Endothelial cell (in vitro differentiated cells): Measurements from ENCODE around the gene FGF14. TPM values are rescaled to one million over a fixed set of nuclear protein-coding genes. Genes with fewer than 3 reads are reported as not detected.

Source experiments
- DNase-seq: peaks from one replicate; pipeline ENCODE4 v3.0.0; 2021; ENCODE audit warnings: low spot score
- H3K27ac Mint-ChIP-seq: one replicate; pipeline ENCODE4 v1.8.0; 2021; ENCODE audit warnings: mixed read lengths, inconsistent platforms; ENCODE audit not compliant: unreplicated experiment
- H3K27me3 Mint-ChIP-seq: one replicate; pipeline ENCODE4 v1.8.0; 2021; ENCODE audit warnings: mild to moderate bottlenecking, moderate library complexity, mixed read lengths, inconsistent platforms; ENCODE audit not compliant: unreplicated experiment
- H3K36me3 Mint-ChIP-seq: one replicate; pipeline ENCODE4 v1.8.0; 2021; ENCODE audit warnings: mild to moderate bottlenecking, low read depth, mixed read lengths, inconsistent platforms; ENCODE audit not compliant: unreplicated experiment
- H3K4me1 Mint-ChIP-seq: one replicate; pipeline ENCODE4 v1.8.0; 2021; ENCODE audit warnings: mild to moderate bottlenecking, mixed read lengths, inconsistent platforms; ENCODE audit not compliant: unreplicated experiment
- H3K4me3 Mint-ChIP-seq: one replicate; pipeline ENCODE4 v1.8.0; 2021; ENCODE audit warnings: mild to moderate bottlenecking, mixed read lengths, inconsistent platforms; ENCODE audit not compliant: unreplicated experiment
- H3K9me3 Mint-ChIP-seq: one replicate; pipeline ENCODE4 v1.8.0; 2021; ENCODE audit warnings: mixed read lengths, inconsistent platforms; ENCODE audit not compliant: unreplicated experiment
- CTCF ChIP-seq: fragments of 200-600 bp; sonication (generic); IDR thresholded peaks from one replicate; pipeline ENCODE4 v1.5.0; 2021; ENCODE audit warnings: antibody characterized with exemption; ENCODE audit not compliant: unreplicated experiment
- total RNA-seq: library from RNA; stranded (reverse); fragmentation: NEBNext Ultra II Directional; extraction: Animal tissue kit (Norgen Biotek cat#: 25700); gene quantifications from one replicate; pipeline ENCODE4 v1.2.1, GENCODE V29; 2021; ENCODE audit not compliant: unreplicated experiment

FGF14 gene
- total RNA-seq, 1 donor from 2014 or later = 0.13 TPM

DNA sequence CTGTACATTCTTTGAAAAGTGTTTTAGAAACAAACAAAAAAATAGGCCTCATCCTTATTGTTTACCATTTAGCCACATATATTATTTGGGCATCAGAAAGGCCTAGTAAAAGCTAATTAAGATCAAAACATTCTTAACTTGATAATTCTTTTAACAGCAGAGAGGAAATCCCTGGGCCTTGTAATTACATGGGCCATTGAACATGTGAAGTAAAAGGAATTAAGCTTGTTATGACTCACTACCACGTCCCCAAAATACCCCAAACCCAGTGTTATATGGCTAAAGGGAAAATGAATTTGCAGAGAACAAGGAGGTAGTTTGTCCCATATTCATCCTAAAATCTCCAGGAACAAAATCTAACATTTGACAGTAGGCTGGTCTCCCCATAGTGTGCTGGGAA, 509.6 kb downstream of the FGF14 start:
- Mint-ChIP-seq H3K4me3 (no peak overlapping the region), H3K9me3 (no peaks in the 10 kb centered on the region), H3K36me3 (no peaks in the 10 kb centered on the region), H3K27ac (no peak overlapping the region), H3K4me1 (peaks cover 4% of the 10 kb centered on the region), H3K27me3 (no peaks in the 10 kb centered on the region)
- no peak for DNase-seq
- no peak for TF ChIP-seq CTCF

DNA sequence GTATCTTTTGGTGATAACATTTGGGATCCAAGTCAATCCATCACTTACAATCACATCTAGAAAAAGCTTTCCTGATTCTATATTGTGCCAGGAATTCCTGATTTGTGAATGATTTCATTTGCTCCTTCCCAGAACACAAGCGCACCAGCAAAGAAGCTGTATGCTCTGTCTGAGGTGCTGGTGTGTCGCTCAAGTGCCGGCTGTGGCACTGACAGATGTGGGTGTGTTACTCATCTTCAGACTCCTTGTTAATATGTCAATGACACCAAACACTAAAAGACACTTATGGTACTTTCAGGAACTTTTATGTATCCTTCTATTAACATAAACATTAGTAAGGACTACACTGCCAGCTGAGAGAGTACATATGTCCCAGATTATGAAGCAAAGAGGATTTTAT, 520.3 kb downstream of the FGF14 start:
- Mint-ChIP-seq H3K9me3 (no peaks in the 10 kb centered on the region), H3K4me1 (no peaks in the 10 kb centered on the region), H3K27me3 (no peaks in the 10 kb centered on the region), H3K36me3 (no peaks in the 10 kb centered on the region), H3K4me3 (no peak overlapping the region), H3K27ac (no peak overlapping the region)
- no peak for TF ChIP-seq CTCF
- DNase-seq = no peak

GRCh38 chr13:101880581-101880980, 521.3 kb downstream of the FGF14 start:
- Mint-ChIP-seq H3K36me3 (no peaks in the 10 kb centered on the region), H3K27ac (no peak overlapping the region), H3K27me3 (no peaks in the 10 kb centered on the region), H3K4me1 (no peaks in the 10 kb centered on the region), H3K4me3 (no peak overlapping the region), H3K9me3 (no peaks in the 10 kb centered on the region)
- TF ChIP-seq CTCF = no peak
- DNase-seq = no peak

- H3K4me3 Mint-ChIP-seq = no peak overlapping the region
- no peak for DNase-seq
- H3K9me3 Mint-ChIP-seq = no peaks in the 10 kb centered on the region
- no peaks in the 10 kb centered on the region for H3K4me1 Mint-ChIP-seq
- H3K27ac Mint-ChIP-seq = no peak overlapping the region
- no peaks in the 10 kb centered on the region for H3K27me3 Mint-ChIP-seq
- H3K36me3 Mint-ChIP-seq = no peaks in the 10 kb centered on the region
- no peak for TF ChIP-seq CTCF
Measured at GRCh38 chr13:101876951-101877350, 524.9 kb downstream of the FGF14 start.

DNA sequence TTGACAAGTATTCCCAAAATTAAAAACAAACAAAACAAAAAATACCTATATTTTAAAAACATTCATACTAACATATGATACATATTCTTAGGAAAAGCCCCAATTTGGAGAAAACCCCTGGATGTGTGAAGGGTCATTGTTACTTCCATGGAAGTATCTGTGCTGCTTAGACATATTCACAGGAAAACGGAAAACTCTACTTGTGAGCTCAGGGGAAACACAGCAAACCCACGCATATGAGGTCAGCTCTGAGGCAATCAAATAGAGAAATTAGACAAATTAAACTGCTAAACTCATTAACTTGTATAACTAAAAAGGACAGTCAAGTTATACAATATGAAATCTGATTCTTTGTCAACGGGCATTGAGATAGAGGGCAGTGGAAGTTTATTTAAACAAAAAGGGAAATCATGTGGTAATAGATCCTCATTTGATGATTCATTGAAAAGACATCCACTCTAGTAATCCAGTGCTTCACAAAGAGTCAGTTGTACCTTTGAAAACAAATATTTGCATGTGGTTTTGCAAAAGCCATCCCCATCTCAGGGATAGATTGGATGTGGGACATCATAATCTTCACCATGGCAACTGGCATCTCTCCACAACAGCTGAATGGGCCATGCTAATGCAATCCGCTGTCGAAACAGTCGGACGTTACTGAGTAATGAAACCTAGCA, 526.0 kb downstream of the FGF14 start:
- H3K36me3 Mint-ChIP-seq = no peaks in the 10 kb centered on the region
- no peak overlapping the region for H3K4me3 Mint-ChIP-seq
- DNase-seq = no peak
- no peaks in the 10 kb centered on the region for H3K4me1 Mint-ChIP-seq
- H3K27ac Mint-ChIP-seq = no peak overlapping the region
- no peaks in the 10 kb centered on the region for H3K9me3 Mint-ChIP-seq
- H3K27me3 Mint-ChIP-seq = no peaks in the 10 kb centered on the region
- no peak for TF ChIP-seq CTCF
